Measurements from ENCODE around the gene PPP1R14B.

PPP1R14B gene

DNA sequence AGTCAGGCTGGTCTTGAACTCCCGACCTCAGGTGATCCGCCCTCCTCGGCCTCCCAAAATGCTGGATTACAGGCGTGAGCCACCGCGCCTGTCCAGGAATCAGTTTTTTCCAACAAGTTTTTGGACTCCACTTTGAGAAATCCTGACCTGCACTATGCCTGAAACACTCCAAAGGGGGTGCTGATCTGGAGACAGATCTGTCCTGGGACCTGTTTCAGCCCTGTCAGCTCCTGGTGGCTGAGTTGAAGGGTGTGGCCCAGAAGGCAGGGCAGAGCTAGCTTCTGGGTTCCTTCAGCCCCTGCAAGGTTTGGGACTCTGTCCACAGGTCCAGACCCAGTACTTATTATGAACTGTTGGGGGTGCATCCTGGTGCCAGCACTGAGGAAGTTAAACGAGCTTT lies 15.2 kb downstream of the PPP1R14B start:
- no peak for DNase-seq (ENCODE audit: low spot score)
- TF ChIP-seq, protein P1, sequence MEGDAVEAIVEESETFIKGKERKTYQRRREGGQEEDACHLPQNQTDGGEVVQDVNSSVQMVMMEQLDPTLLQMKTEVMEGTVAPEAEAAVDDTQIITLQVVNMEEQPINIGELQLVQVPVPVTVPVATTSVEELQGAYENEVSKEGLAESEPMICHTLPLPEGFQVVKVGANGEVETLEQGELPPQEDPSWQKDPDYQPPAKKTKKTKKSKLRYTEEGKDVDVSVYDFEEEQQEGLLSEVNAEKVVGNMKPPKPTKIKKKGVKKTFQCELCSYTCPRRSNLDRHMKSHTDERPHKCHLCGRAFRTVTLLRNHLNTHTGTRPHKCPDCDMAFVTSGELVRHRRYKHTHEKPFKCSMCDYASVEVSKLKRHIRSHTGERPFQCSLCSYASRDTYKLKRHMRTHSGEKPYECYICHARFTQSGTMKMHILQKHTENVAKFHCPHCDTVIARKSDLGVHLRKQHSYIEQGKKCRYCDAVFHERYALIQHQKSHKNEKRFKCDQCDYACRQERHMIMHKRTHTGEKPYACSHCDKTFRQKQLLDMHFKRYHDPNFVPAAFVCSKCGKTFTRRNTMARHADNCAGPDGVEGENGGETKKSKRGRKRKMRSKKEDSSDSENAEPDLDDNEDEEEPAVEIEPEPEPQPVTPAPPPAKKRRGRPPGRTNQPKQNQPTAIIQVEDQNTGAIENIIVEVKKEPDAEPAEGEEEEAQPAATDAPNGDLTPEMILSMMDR (IDR thresholded peaks at IDR 0.05; ENCODE audit: extremely low read depth, missing control alignments): no peak

DNA sequence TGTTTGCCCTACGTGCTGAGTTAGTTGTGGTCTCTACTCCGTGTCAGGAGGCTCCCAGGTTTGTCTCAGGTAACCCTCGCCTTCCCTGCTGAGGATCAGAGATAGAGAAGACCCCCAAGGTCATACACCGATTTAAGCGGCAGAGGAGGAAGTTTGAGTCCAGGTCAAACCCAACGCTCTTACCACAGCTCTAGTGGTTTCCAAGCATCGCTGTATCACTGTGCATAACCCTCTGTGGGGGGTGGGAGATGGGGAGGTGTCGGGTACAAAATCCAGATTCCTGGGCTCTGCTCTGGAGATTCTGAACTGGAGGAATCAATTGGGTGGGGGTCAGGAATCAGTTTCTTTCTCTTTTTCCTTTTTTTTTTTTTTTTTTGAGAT lies 15.8 kb downstream of the PPP1R14B start:
- DNase-seq (ENCODE audit: low spot score): no peak
- TF ChIP-seq, protein P1 (IDR thresholded peaks at IDR 0.05; ENCODE audit: extremely low read depth, missing control alignments): no peak

DNA sequence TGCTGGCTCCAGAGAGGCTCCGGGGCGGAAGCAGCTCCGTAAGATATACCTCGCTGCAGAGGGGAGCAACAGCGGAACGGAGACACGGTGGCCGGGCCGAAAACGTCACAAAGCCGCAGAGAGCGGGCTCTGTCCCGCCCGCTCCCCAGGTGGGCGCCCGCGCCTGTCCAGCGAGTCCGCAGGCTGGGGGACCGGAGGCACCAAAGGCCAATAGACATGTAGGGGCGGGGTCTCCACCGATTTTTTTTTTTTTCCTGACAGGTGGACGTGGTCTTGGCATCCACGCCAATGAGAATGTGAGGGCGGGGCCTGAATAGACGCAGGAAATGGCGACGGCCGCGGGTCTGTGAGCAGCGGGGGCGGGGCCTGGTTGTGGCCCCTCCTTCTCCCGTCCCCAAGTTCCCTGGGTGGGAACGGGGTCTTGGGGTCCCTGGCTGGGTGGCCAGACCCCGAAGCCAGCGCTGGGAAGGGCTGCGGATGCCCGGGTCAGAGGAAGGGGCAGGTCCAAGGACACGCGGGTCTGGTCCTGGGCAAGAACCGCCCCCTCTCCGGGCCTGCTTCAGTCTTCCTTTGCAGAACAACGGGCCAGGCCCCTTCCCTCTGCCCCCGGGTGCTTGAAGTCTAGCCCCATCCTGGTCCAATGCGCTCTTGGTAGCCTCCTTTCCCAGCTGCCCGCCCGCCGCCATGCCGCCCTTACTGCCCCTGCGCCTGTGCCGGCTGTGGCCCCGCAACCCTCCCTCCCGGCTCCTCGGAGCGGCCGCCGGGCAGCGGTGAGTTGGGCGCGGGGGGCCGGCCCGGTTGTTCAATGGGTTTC lies 16.4 kb downstream of the PPP1R14B start, which contains the start of gene DNAJC4:
Gene DNAJC4 (plus strand): TSS at position 378 of the 814 bp plus-strand sequence. CDS start 307 bp downstream, at position 685.
- TF ChIP-seq, protein P1 (IDR thresholded peaks at IDR 0.05; ENCODE audit: extremely low read depth, missing control alignments): no peak
- DNase-seq (ENCODE audit: low spot score): peak; percentile 93

DNA sequence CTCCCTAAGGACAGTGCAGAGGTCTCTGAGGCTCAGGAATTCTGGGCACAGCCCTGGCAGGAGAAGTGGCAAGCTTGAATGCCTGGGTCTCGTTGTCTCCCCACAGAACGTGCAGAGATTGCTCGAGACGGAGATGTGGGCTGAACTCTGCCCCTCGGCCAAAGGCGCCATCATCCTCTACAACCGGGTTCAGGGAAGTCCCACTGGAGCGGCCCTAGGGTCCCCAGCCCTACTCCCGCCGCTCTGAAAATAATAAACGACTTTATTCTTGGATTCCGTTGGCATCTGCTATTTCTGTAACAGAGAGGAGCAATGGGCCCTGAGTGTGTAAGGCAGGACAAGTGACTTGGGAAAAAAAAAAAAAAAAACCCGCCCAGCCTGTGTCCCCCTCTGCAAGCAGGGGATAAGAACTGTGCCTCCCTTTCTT lies 17.0 kb downstream of the PPP1R14B start:
- TF ChIP-seq, protein P1 (IDR thresholded peaks at IDR 0.05; ENCODE audit: extremely low read depth, missing control alignments): no peak

DNA sequence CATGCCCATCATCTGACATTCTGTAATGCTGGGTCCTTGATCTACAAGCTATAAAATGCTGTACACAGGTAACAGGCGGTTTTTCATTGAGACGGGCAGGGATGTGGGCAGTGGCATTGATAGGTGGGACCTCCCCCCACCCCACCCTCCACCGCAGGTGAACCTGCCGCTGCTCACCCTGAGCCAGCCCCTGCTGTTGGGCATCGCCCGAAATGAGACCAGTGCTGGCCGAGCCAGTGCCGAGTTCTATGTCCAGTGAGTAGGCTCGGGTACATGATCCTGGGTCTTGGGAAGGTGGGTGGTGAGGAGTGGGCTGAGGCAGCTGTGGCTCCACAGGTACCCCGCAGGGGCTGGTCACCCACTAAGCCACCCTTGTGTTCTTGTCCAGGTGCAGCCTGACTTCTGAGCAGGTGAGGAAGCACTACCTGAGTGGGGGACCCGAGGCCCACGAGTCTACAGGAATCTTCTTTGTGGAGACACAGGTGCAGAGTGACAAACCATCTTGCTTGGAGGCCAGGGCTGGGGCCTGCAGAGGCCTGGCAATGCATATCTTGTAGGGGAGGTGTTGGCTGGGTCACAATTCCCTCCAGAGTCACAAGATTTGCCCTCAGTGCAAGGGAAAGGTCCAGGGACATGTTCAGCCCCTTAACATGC lies 17.5 kb downstream of the PPP1R14B start:
- DNase-seq (ENCODE audit: low spot score): no peak
- TF ChIP-seq, protein P1 (IDR thresholded peaks at IDR 0.05; ENCODE audit: extremely low read depth, missing control alignments): no peak

More for the DNA sequence above, 17.0 kb downstream of the PPP1R14B start:
- no peak for DNase-seq (ENCODE audit: low spot score)

DNA sequence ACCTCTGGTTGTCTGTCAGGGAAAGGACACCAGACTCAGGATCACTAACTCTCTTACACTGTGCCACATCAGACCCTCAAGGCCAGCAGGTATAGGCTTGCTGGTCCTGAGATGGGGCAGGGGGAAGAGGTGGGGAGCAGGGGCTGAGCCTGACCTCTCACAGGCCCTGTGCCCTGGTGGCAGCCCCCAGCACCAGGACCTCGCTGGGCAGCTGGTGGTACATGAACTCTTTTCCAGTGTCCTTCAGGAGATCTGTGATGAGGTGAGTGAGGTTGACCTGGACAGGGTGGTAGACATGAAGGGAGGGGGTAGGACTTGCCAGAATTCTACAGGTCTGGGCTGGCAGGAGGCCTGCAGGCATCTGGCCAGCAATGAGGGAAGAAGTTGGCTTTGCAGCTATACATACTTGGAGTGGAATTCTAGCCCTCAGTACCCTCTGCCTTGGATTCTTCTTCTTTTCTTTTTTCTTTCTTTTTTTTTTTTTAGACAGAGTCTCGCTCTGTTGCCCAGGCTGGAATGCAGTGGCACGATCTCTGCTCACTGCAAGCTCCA lies 19.3 kb downstream of the PPP1R14B start:
- DNase-seq (ENCODE audit: low spot score): no peak
- TF ChIP-seq, protein P1 (IDR thresholded peaks at IDR 0.05; ENCODE audit: extremely low read depth, missing control alignments): no peak
